Activated T-helper 1 cell treated with anti-CD3 and anti-CD28 coated beads, Interleukin-12 subunit alpha, Interleukin-12 subunit beta, Interleukin-2, Interleukin-4 antibody, amounts not matched to agents 30 ng/mL and 10 ng/mL and 1 ng/mL, durations not matched to agents 14 hours and 24 hours and 36 hours (primary cell): ENCODE data around the gene CBLB. TPM values are rescaled to one million over a fixed set of nuclear protein-coding genes. Genes with fewer than 3 reads are reported as not detected.

Source experiments
- DNase-seq: peaks from one replicate; pipeline ENCODE4 v3.0.0; 2021; ENCODE audit warnings: low spot score
- H3K27ac Mint-ChIP-seq: one replicate; pipeline ENCODE4 v1.8.0; 2021; ENCODE audit warnings: mild to moderate bottlenecking, mixed read lengths
- H3K27me3 Mint-ChIP-seq: one replicate; pipeline ENCODE4 v1.8.0; 2022; ENCODE audit warnings: mild to moderate bottlenecking, moderate library complexity, mixed read lengths; ENCODE audit not compliant: insufficient read depth
- H3K36me3 Mint-ChIP-seq: one replicate; pipeline ENCODE4 v1.8.0; 2021; ENCODE audit warnings: low read depth, mixed read lengths
- H3K4me1 Mint-ChIP-seq: one replicate; pipeline ENCODE4 v1.8.0; 2021; ENCODE audit warnings: low read depth, mixed read lengths
- H3K4me3 Mint-ChIP-seq: one replicate; pipeline ENCODE4 v1.8.0; 2021; ENCODE audit warnings: mild to moderate bottlenecking, moderate library complexity, mixed read lengths
- H3K9me3 Mint-ChIP-seq: one replicate; pipeline ENCODE4 v1.8.0; 2021; ENCODE audit warnings: mixed read lengths
- intact Hi-C: fragments of 100-400 bp; cut with micrococcal nuclease; formaldehyde crosslinking; loops from one replicate; pipeline ENCODE4 v1.15.1; 2024
- total RNA-seq: library from RNA; stranded (reverse); gene quantifications from 2 replicates; pipeline ENCODE4 v1.2.3, GENCODE V29; 2022

Gene CBLB
- total RNA-seq, 1 donor from 2014 or later: 213 TPM

DNA sequence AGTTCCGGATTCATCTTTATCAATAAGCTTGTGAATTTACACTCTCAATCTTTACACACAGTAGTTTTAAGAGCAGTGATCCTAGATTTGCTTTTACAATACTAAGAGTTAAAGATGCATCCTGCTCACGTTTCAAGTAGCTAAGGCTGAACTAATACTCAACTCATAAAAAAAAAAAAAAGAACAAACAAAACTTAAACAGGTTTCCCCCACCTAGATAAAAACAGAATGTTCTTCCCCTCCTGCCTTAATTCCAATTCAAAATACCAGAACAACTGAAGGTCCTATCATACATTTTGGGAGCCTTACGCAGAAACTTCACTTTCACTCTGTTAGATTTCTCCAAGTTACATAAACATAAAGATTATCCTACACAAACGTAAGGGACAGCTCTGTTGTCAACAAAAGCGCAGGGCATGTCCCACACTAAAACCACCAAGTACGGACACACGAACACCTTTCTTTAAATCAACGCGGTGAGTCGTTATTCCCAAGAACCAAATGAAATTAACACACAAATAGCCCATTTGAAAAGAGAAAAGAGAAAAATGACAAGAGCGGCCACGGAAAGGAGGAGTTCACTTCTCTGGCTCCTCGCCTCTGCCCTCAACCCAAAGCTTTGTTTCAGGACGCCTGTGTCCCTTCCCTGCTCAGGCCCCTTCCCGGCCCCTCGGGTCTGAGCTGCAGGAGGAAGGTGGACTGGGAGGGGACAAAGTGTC, 941 bp downstream of the CBLB start:
- H3K36me3 Mint-ChIP-seq: peaks cover 42% of the 10 kb centered on the region
- intact Hi-C loops: loop anchor here (1.0 to 10.0 kb wide), 12 partner anchors 21 to 1197 kb away; no protein-coding TSS in a partner anchor
- no peak for DNase-seq
- H3K4me3 Mint-ChIP-seq: peak overlapping the region; percentile 100
- no peaks in the 10 kb centered on the region for H3K9me3 Mint-ChIP-seq
- no peaks in the 10 kb centered on the region for H3K27me3 Mint-ChIP-seq
- peaks cover 51% of the 10 kb centered on the region for H3K4me1 Mint-ChIP-seq
- peak overlapping the region; percentile 99 for H3K27ac Mint-ChIP-seq

DNA sequence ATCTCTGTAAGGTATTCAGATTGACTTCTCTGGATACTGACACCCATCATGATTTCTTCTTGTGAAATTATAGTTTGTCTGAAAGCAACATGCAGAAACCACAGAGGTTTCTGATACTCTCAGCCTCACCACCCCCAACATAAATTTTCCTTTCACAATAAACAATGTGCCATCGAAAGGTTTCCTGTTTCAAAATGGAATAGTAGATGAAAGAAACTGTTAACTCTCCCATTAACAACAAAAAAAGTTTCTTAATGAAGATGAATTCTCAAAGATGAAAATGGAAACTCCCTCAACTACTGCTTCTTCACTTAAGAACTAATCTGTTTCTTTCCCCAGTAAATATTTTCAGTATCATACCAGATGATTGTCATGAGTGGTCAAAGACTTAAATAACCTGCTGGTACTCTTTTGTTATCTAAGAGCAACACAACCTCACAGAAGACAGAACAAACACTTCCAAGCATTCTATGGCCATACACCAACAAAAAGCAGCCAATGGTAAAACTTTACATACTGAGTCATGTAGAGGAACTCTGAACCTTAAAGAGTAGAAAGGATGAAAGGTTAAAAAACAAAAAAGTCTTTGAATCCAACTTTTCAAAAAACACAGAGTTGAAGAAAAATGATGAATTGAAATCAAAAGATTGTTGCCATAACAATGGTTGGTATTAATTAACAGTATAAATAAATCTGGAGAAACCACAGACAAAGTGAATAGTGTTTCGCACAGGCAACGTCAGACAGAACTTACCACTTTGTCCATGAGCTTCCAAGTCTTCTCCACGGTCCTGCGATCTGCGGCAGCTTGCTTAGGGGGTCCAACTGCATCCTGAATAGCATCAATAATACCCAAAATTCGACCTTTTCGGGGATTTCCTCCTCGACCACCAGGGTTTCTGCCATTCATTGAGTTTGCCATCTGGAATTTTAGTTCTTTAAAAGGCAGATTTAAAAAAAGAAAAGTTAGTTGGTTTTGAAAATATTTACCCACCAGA, 1.9 kb downstream of the CBLB start:
- intact Hi-C loops: loop anchor here (1.0 to 10.0 kb wide), 18 partner anchors 20 to 1198 kb away; no protein-coding TSS in a partner anchor
- Mint-ChIP-seq H3K27me3 (no peaks in the 10 kb centered on the region), H3K36me3 (peaks cover 42% of the 10 kb centered on the region), H3K4me1 (peaks cover 51% of the 10 kb centered on the region), H3K27ac (peak overlapping the region; percentile 99), H3K4me3 (peak overlapping the region; percentile 100), H3K9me3 (no peaks in the 10 kb centered on the region)
- DNase-seq: no peak

DNA sequence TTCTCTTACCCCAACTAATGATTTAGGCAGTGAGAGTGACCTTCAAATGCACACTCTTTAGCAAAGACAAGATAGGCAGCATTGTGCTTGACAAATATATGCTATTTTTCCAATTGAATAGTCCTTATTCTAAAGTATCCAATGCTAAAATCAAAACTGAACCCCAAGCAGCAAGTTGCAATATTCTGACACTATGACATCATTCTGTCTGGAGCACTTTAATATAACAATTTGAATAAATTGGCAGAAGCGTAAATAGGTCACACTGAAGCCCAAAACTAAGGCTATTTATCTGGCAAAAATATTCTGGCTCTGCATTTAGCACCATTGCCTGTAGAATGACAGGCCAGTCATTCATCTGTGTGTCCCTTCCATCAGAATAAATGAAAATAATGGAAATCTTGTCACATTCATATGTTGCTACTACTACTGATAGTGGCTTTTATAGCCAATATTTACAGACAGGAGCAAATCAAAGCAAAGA, 2.9 kb downstream of the CBLB start:
- intact Hi-C loops: loop anchor here (1.0 to 10.0 kb wide), 17 partner anchors 19 to 1199 kb away; no protein-coding TSS in a partner anchor
- no peak for DNase-seq
- Mint-ChIP-seq H3K36me3 (peaks cover 42% of the 10 kb centered on the region), H3K27ac (peak overlapping the region; percentile 99), H3K4me3 (peak overlapping the region; percentile 100), H3K27me3 (no peaks in the 10 kb centered on the region), H3K4me1 (peaks cover 44% of the 10 kb centered on the region), H3K9me3 (no peaks in the 10 kb centered on the region)

DNA sequence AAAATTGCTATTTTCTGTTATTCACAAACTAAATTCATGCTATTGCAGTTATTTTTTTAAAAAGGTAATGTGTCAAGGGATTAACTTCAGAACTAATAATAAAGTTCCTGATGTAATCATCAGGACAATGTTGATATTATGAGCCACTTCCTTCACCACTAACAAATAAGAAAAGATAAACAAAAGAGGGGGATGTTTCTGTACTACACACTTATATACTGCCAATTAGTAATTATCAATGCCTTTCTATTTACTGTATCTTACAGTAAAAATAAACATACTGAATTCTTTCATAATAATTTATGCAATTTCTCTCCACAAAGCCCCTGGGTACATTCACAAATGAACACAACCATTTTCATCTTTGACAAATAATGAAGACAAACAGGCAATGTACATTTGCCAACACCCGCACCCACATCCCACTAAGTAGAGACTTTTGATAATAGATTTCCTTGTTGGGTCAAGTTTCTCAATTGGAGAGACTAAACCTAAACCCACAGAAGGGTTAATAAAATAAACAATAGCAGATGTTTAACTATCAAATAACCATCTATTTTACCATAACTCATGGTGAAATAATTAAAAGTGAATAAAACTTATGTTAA, 3.7 kb downstream of the CBLB start:
- Mint-ChIP-seq H3K4me3 (peak overlapping the region; percentile 100), H3K27ac (peak overlapping the region; percentile 18), H3K36me3 (peaks cover 47% of the 10 kb centered on the region), H3K4me1 (peaks cover 36% of the 10 kb centered on the region), H3K27me3 (no peaks in the 10 kb centered on the region), H3K9me3 (no peaks in the 10 kb centered on the region)
- DNase-seq: no peak
- intact Hi-C loops: loop anchor here (5.0 to 10.0 kb wide), 4 partner anchors 122 to 1200 kb away; no protein-coding TSS in a partner anchor

DNA sequence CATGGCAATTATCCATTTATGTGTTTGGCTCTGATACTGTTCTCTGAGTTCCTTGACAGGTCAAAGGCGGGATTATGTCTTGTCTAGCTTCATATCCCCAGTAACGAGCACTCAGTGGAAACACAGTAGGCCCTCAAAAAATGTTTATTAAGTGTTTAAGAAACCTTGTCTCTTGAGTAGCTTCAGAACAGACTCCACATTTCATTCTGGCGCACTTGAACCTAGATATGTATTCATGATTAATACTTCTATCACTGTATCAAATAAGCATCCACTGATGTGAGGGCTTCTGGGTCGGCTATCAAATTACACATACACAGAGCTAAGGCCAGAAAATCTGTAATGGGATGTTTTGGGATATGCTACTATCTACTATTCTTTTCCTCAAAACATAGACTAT, 4.6 kb downstream of the CBLB start:
- H3K4me3 Mint-ChIP-seq: peak overlapping the region; percentile 100
- peaks cover 27% of the 10 kb centered on the region for H3K4me1 Mint-ChIP-seq
- no peaks in the 10 kb centered on the region for H3K27me3 Mint-ChIP-seq
- peak overlapping the region; percentile 34 for H3K27ac Mint-ChIP-seq
- no peak for DNase-seq
- H3K9me3 Mint-ChIP-seq: no peaks in the 10 kb centered on the region
- peaks cover 52% of the 10 kb centered on the region for H3K36me3 Mint-ChIP-seq
- intact Hi-C loops: loop anchor here (10.0 kb wide), 1 partner anchor 1201 kb away; no protein-coding TSS in a partner anchor

DNA sequence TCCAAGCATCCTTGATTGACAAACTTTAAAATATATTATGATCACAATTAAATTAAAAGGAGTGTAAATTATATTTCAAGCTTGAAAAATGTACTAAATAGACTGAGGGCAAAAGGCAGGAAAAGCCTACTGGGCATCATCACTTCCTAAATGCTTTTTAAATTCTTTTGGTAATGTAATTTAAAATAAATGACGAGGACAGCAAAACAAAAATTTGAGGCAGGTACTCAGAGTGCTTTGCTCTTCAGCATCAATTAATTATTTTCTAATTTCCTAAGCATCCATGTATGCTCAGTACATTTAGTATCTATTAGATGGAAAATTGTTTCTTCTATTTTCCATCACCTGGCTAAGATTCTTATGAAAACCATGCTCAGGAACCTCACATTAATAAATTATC, 5.2 kb downstream of the CBLB start:
- Mint-ChIP-seq H3K4me3 (peak overlapping the region; percentile 100), H3K4me1 (peaks cover 27% of the 10 kb centered on the region), H3K27ac (no peak overlapping the region), H3K9me3 (no peaks in the 10 kb centered on the region), H3K36me3 (peaks cover 56% of the 10 kb centered on the region), H3K27me3 (no peaks in the 10 kb centered on the region)
- no peak for DNase-seq
- intact Hi-C loops: loop anchor here (10.0 kb wide), 1 partner anchor 1201 kb away; no protein-coding TSS in a partner anchor

DNA sequence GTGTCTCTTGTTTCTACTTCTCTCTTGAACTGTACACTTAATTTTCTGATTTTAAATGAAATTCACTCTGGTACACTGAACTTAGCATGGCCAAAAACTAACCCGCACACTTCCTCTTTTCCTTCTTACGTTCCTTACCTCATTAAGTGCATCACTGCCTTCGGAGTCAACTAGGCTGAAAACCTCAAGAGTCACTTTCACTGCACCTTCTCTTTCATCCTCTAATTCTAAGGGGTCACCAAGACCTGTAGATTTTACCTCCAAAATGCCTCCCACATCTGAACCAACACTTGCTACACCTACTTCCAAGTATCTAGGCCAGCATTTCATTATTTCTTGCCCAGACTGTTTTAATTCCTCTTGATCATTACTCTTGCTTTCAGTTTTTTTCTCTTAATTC, 6.6 kb downstream of the CBLB start:
- H3K27me3 Mint-ChIP-seq: no peaks in the 10 kb centered on the region
- H3K36me3 Mint-ChIP-seq: peaks cover 57% of the 10 kb centered on the region
- DNase-seq: no peak
- no peak overlapping the region for H3K27ac Mint-ChIP-seq
- peaks cover 36% of the 10 kb centered on the region for H3K4me1 Mint-ChIP-seq
- H3K9me3 Mint-ChIP-seq: no peaks in the 10 kb centered on the region
- no peak overlapping the region for H3K4me3 Mint-ChIP-seq
- intact Hi-C loops: loop anchor here (10.0 kb wide), 1 partner anchor 1203 kb away; no protein-coding TSS in a partner anchor

DNA sequence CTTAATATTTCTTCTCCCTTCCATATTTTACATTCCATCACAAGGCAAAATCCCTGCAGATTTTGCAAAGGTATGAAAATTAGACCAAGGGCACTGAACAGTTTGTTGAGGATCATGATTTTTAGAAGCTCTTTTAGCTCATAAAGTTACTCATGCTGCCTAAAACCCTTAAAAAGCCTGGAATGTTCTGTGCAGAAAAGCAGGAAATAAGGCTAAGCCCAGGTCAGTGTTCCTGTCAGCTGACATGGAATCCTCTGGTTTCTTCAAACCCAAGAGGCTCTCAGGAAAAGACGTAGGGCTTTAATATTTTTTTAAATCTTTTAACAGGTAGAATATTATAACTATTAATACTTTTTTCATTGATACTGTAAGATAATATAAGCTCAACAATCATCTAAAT, 8.2 kb downstream of the CBLB start:
- intact Hi-C loops: loop anchor here (1.0 to 10.0 kb wide), 2 partner anchors 12 to 1204 kb away; no protein-coding TSS in a partner anchor
- DNase-seq: no peak
- no peak overlapping the region for H3K27ac Mint-ChIP-seq
- no peaks in the 10 kb centered on the region for H3K9me3 Mint-ChIP-seq
- H3K36me3 Mint-ChIP-seq: peaks cover 48% of the 10 kb centered on the region
- no peak overlapping the region for H3K4me3 Mint-ChIP-seq
- H3K27me3 Mint-ChIP-seq: no peaks in the 10 kb centered on the region
- peaks cover 28% of the 10 kb centered on the region for H3K4me1 Mint-ChIP-seq

DNA sequence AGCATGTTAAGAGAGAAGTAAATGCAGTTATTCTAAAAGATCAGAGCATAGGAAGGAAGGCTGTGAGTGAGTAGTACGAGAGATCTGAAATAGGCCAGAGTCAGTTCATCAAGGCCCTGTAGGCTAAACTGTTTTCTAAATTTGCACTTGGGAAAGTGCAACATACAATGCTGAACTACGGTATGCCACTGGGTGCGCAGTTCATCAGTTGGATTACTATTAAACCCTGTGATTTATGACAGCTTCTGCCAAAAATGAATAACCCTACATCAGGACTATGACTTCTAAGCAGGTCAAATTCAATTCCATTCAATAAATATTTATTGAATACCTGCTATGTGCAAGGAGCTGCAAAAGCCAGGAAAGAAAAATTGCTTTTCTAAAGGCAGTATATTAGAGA, 10.8 kb downstream of the CBLB start:
- H3K27me3 Mint-ChIP-seq: no peaks in the 10 kb centered on the region
- peak overlapping the region; percentile 6 for H3K27ac Mint-ChIP-seq

DNA sequence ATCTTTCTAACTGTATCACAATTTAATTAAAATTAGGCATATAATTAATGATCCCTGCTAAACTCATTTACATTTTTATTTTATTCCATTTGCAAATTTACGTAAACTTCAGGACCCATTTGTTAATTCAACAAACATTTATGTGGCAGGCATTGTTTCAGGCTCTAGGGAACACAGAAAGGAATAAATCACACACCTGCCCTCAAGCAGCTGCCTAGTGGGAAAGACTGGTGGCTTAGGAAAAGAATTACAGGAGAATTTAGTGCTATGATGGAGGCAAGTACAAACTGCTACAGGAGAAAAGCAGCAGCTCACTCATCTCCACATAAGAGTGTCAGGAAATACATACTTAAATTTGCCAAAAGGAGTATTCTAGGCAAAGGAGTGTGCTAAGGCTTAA, 11.2 kb downstream of the CBLB start:
- DNase-seq: no peak
- H3K27me3 Mint-ChIP-seq: no peaks in the 10 kb centered on the region
- peaks cover 54% of the 10 kb centered on the region for H3K36me3 Mint-ChIP-seq
- intact Hi-C loops: no loop called here
- peak overlapping the region; percentile 6 for H3K27ac Mint-ChIP-seq
- H3K4me1 Mint-ChIP-seq: peaks cover 33% of the 10 kb centered on the region
- no peaks in the 10 kb centered on the region for H3K9me3 Mint-ChIP-seq
- H3K4me3 Mint-ChIP-seq: no peak overlapping the region

More for the DNA sequence above, 10.8 kb downstream of the CBLB start:
- H3K4me1 Mint-ChIP-seq: peaks cover 30% of the 10 kb centered on the region
- H3K4me3 Mint-ChIP-seq: no peak overlapping the region
- intact Hi-C loops: no loop called here
- H3K9me3 Mint-ChIP-seq: no peaks in the 10 kb centered on the region
- H3K36me3 Mint-ChIP-seq: peaks cover 49% of the 10 kb centered on the region
- no peak for DNase-seq

DNA sequence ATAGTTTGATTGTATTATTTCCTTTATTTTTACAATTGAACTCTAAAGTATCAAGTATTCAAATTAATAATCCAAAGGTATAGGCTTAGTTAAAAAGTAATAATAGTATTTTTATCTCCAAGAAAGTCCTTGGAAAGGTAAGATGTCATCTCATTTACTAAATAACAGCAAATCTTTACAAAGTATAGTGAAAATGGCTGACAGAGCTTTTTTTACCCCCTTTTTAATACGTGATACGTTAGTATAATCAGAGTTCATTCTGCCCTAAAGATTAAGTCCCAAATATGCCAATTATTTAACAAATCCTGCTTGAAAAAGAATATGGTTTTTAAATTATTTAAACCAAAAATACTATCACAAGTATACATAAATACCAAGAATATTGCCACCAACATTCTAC, 12.2 kb downstream of the CBLB start:
- intact Hi-C loops: no loop called here
- H3K27ac Mint-ChIP-seq: no peak overlapping the region
- H3K4me1 Mint-ChIP-seq: peaks cover 33% of the 10 kb centered on the region
- H3K9me3 Mint-ChIP-seq: no peaks in the 10 kb centered on the region
- DNase-seq: no peak
- H3K36me3 Mint-ChIP-seq: peaks cover 57% of the 10 kb centered on the region
- no peak overlapping the region for H3K4me3 Mint-ChIP-seq
- no peaks in the 10 kb centered on the region for H3K27me3 Mint-ChIP-seq

DNA sequence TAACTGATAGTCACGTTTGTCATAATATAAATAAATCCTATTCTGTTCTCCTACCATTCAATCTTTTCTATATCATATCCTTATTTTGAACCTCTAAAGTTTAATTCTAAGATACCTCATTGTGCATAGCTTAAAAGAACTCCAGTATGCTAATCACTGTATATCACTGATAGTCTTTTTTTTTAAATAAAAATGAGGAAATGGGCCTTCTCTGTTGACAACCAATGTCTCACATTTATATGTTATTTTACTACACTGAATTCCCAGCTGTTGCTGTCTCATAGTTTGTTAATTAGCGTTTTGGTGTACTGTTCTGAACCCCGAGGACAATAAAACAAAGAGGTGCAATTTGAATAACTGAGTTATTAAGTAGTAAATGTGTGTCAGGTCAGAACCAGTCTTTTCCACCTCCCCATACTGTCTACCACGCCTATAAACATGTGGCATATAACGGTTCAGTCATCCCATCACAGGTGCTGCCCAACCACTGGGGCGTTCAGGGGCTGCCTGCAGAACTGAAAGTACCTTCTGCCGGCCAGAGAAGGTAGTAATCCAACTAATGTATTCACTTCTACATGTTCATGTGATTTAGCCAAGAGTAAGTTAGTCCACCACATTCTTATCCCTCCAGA, 14.9 kb downstream of the CBLB start:
- Mint-ChIP-seq H3K27me3 (no peaks in the 10 kb centered on the region), H3K36me3 (peaks cover 69% of the 10 kb centered on the region), H3K4me1 (peaks cover 56% of the 10 kb centered on the region), H3K4me3 (no peak overlapping the region), H3K27ac (no peak overlapping the region), H3K9me3 (no peaks in the 10 kb centered on the region)
- DNase-seq: no peak
- intact Hi-C loops: no loop called here
